GM19099 (cell line): ENCODE measurements around the gene ROGDI.

Source experiments
- POLR2A ChIP-seq: IDR thresholded peaks from 3 replicates; pipeline ENCODE4 v1.6.1; 2011; ENCODE audit warnings: low read depth; ENCODE audit not compliant: insufficient read length; ENCODE audit errors: extremely low read depth

ROGDI gene

DNA sequence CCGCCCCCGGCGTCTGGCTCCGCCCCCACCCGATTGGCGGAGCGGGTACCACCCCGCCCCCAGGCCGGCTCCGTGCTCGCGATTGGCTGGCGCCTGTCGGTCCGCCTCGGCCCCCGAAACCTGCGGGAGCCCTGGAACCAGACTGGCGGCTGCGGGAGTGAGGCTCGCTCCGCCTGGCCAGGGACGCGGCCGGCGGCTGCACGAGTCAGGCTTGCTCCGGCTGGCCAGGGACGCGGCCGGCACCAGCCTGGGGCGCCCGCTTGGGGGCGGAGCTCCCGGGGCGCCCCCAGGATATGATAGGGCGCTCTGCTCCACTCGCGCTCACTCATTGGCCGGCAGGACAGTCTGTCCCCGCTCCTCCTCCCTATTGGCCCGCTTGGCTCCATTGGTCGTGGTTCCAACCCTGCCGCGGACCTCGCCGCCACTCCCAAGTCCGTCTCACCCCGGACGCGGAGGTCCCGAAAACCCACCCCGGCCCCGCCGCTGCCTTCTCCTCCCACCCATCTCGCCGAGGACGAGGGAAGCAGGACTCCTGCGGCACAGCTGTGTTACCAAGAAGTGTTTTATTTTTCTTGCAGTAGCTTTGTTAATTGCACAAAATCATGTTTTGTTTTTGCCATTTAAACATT lies 340 bp upstream of the ROGDI start:
- TF ChIP-seq POLR2A, result no peak

DNA sequence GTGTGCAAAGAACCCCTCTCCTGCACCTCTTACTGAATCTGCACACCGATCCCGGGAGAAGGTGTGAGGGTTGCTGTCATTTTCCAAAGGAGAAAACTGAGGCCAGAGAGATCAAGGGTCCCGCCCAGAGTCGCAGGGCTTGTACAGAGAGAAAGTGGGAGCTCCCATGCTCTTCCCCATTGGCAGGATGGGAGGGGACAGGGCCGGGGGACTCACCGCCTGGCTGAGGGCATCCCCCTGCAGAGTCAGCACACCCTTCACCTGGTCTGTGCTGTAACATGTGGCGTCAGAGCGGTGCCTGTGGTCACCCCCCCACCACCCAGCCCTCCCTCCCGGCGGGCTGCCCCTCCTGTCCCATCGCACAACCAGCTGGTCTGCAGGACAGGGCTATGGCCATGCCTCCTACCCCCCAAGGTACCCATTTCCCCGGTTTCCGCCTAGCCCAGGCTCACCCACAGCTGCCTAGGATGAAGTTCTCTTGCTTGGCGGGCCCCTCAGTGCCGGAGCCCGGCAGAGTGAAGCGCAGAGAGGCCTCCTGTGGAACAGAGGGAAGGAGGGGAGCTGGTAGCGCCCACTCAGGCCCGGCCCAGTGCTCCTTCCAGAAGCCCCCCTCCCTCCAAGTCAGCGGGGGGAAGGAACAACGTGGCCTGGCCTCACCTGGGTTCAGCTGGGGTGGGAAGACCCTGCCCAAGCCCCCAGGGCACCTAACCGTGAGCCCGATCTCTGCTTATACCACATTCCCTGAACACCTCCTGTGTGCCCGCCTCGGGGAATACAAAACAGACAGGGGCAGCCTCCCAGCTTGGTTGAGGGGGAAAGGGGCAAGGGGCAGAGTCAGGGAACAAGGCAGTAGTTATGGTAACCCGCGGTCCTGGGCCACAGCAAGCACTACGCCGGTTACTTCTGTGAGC lies 1.1 kb downstream of the ROGDI start:
- TF ChIP-seq POLR2A, result no peak

DNA sequence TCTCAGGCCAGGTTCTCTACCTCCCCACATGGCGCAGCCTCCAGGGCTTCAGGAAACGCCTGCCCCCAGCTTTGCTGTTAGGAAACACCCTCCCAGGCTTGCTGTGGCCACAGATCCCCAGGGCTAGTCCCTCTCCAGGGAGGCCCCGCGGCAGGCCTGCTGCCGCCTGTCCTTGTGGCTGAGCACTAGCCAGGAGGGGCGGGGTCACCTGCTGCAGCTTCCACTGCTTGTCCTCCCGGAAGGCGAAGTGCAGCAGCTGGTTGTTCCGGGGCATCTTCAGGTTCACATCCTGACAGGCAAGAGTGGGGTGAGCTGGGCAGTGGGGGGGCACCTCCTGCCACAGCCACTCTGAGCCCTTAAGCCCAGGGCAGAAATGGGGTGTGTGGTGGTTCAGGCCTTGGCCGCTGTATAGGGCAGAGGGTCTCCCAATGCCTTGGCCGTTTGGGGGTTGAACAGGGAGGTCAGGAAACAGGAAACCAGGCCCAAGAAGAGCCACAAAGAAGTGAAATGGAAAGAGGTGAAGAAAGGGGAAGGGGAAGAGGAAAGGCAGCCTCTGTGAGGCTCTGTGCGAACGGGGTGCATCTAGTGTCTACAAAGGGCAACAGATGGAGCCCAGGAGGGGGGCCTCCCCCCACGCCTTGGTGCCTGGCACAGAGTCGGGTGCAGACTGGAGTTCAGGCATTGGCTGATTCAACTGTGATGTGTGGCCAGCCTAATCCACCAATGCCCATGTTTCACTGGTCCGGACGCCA lies 2.0 kb downstream of the ROGDI start:
- peak; percentile 51 for TF ChIP-seq POLR2A

DNA sequence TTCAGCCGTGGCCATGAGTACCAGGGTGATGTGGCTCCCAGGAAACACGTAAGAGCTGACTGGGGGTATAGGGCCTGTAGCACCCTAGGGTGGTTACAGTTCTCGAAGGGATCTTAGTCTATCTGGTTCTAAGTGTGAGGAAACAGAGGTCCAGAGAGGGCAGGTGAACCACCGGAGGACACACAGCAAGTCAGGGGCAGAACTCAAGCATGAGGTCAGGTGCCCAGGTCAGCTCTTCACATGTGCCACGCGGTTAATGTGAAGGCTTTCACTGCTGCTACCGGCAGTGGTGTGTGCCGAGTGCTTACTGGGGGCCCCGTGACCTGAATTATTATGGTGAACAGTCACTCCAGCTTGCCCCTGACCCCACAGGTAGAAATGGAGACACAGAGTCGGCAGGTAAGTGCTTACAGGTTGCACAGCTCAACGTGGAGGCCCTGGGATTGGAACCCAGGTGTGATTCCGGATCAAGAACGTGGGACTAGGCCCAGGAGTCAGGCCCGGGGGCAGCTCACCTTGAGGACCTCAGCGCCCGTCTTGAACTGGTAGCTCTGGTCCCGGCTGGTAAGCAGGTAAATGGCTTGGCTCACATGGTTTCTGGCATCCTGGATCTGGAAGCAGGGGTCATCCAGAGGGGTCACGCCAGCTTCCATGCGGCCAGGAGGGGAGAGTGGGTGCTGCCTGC lies 3.1 kb downstream of the ROGDI start:
- TF ChIP-seq POLR2A, result no peak

DNA sequence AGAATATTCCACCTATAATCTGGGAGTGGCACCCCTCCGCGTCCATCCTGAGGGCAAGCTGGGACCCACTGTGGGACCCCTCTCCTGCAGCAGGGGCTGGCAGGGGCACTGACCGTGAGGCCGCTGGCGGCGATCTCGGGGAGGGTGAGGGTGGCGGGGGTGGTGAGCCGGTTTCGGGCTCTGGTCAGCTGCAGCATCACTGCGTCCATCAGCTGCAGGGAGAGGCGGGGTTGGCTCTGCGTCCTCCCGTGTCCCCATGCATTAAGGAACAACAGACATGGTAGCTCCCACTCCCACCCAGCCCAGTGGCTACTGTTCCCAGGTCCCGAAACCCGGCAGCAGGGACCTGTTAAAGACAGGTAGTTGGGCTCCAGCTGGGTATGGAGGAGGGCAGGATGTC lies 4.0 kb downstream of the ROGDI start:
- TF ChIP-seq POLR2A, result no peak

DNA sequence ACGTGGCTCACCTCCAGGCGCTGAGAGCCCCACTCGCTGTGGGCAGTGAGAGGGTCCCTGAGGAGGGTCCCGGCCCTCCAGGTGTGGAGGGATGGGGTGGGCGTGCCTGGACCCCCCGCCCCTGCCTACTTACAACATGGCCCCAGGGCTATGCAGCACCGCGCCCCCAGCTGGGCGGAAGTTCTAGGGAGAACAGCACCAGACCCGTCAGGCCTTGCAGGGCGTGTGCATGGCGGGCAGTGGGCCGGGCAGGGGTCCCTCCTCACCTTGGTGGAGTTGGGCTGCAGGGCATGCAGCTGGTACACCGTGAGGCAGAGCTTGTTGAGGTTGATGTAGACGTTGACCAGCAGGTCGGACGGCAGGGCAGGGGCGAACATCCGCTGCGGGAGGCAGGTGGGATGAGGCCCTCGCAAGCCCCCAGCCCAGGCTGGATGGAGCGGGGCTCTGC lies 4.6 kb downstream of the ROGDI start:
- TF ChIP-seq POLR2A, result no peak

DNA sequence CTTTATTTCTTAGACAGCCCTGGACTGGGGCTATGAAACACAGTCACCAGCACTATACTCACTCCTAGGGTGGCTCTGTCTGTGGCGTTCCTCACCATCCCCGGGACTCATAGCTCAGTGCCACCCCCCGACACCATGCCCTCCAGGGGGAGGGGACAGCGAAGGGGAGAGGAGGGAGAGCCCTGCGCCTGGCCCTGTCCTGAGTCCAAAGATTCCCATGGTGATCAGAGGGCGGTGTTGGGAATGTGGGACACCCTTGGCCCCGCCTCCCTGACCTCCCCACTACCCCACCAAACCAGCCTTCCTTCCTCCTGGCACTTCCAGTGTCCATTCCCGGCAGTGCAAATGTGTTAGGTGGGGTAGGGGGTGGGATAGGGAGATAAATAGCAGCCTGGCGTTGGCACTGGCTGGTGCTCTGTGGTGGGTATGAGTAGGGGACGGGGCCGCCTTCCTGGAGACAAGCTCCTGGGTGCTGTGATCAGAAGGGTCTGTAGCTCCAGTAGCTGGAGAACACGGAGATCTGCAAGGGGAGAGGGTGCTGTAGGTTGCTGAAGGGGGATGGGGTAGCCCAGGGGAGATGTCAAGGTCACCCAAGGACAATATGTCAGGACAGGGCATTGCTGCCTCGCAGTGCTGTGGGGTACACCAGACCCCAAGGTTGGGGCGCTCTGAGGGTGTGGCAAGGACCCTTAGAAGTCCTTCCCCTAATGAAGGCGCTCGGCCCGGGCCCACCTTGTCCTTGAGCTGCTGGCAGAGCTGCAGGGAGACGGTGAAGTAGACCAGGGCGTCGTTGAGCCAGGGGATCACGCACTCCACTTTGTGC lies 5.2 kb downstream of the ROGDI start:
- TF ChIP-seq POLR2A, result no peak

DNA sequence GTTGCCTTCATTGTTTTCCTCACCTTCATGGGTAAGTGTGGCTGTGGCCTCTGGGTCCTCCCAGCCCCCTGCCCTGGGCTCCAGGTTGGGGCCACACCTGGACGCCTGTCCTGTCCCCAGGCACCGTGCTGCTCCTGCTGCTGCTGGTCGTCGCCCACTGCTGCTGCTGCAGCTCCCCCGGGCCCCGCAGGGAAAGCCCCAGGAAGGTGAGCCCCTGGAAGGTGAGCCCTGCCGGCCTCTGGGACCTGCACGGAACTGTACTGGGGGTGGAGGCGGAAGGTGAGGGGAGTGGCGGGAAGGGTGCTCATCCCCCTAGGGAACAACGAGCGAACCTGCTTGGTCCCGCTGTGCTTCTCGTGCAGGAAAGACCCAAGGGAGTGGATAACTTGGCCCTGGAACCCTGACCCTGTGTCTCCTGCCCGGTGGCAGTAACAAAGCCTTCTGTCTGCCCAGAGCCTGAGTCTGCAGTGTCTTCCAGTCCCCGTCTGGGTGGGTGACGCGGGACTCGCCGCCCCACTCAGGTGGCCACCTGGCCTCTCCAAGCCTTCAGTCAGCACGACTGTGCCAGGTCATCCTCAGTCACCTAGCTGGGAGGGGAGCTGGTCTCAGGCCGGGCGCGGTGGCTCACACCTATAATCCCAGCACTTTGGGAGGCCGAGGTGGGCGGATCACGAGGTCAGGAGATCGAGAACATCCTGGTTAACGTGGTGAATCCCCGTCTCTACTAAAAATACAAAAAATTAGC lies 6.4 kb downstream of the ROGDI start:
- TF ChIP-seq POLR2A, result no peak

DNA sequence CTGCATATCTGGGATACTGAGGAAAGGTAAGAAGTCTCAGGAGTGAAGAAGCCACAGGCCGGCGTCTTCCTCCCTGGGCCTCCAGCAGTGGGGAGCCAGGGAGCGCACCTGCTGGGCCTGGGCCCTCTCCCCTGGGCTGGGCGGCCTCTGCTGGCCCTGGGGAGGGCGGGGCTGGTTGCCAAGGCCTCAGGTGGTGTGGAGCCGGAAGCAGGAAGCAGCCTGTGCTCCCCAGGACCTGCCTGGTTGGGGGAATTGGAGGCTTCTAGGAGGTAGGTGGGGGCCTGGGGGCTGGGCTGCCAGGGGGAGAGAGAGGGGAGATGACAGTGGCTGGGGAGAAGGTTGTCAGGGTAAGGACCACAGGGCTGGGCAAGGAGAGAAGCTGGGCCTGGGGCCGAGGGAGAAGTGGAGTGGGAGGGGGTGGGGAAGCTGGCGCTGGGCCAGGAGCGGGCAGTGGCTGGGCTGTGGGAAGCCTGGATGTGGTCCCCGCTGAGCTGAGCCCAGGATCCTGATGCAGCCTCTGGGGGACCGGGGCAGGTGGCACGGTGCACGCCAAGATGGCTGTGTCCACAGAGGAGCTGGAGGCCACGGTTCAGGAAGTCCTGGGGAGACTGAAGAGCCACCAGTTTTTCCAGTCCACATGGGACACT lies 7.1 kb downstream of the ROGDI start, which contains the start of gene SMIM22:
Gene SMIM22 (plus strand): TSS at position 189 of the 647 bp plus-strand sequence. CDS start 366 bp downstream, at position 555.
- TF ChIP-seq POLR2A, result no peak

DNA sequence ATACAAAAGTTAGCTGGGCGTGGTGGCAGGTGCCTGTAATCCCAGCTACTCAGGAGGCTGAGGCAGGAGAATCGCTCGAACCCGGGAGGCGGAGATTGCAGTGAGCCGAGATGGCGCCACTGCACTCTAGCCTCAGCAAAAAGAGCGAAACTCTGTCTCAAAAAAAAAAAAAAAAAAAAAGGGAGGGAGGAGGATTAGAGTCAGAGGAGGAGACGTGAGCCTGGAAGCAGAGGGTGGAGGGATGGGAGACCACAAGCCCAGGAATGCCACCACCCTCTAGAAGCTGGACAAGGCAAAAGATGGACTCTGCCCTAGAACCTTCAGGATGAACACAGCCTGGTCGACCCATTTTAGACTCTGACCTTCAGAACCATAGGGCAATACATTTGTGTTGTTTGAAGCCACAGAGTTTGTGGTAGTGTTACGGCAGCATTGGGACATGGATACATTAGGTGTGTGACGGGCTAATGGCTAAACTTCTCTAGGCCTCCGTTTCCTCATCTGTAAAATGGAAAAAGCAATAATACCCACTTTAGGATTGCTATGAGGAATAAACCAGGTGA lies 9.4 kb downstream of the ROGDI start:
- TF ChIP-seq POLR2A, result no peak

DNA sequence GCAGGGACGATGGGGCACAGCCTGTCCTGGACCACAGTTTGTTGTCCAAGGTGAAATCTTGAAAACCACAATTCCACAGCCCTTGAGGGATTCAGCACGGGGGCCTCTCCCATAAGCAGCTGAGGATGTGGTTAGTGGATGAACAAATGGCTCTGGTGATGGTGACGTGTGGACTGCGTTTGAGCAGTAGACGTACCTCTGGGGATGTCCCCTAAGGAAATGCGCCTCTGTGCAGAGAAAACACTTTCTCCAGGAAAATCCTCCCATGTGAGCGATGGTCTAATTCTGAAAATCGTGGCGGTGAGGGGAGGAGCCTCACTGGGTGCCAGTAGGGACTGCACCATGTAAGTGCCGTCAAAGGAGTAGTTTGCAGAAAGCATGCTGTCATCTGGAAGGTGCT lies 11.6 kb downstream of the ROGDI start:
- TF ChIP-seq POLR2A, result no peak

DNA sequence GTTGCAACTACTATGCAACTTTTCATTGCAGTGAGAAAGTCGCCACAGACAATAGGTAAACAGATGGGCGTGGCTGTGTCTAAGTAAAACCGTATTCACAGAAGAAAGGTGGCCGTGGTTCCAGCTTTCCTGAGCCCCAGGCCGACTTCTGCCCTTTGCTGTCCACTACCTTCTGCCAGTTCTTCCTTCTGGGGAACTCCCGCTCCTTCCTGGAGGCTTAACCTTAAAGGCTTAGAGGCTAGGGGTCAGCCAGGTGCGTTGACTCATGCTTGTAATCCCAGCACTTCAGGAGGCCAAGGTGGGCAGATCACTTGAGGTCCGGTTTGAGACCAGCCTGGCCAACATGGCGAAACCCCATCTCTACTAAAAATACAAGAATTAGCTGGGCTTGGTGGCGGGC lies 12.2 kb downstream of the ROGDI start:
- no peak for TF ChIP-seq POLR2A
